HG03378 (cell line): ENCODE data around the gene DGUOK.

Experiments
- ATAC-seq: cut with Tn5 transposase; IDR thresholded peaks from one replicate; pipeline ENCODE4 v1.9.1; 2021; ENCODE audit warnings: mild to moderate bottlenecking, moderate library complexity; ENCODE audit not compliant: unreplicated experiment

Gene DGUOK

DNA sequence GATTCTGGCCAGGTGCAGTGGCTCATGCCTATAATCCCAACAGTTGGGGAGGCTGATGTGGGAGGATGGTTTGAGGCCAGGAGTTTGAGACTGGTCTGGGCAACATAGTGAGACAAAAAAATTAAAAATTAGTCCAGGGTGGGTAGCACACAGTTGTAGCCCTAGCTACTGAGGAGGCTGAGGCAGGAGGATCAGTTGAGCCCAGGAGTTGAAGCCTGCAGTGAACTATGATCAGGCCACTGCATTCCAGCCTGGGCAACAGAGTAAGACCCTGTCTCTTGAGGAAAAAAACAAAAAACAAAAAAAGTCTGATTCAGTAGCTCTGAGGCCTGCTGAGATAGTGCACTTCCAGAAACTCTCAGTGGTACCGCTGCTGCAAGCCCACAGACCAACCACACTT is 50.1 kb downstream of the DGUOK start:
- no peak for ATAC-seq

DNA sequence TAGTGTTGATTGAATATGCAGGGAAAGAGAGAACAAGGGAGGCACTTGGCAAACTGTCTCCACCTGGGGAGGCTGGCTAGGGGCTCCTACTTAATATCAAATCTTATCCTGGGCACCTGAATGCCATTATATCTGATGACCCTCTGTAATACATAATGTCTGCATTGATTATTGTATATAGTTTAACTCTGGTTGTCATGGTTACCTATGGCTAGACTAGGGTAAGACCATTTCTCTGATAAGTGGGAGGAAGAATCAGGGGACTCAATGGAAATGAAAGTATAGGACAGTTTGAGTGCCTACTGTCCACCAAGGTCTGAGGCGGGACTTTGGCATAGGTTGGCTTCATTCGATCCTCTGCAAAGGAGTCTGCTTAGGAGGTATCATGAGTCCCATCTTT is 50.8 kb downstream of the DGUOK start:
- no peak for ATAC-seq

DNA sequence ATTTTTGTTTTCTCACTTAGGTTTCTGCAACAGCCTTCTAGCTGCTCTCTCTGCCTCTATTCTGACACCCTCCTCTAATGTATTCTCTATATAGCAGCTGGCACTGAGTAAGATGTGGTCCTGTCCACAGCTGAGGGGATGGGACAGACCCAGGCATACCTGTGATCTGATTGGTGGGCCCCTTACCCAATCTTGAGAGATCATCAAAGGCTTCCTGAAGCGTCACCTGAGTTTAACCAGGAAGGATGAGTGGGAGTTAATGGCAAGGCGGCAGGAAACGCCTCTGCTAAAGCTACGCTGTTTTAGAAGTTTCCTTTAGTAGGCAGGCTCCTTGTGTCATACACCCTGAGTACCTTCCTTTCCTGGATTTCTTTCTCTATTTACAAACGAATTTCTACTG is 52.3 kb downstream of the DGUOK start:
- ATAC-seq, result no peak

DNA sequence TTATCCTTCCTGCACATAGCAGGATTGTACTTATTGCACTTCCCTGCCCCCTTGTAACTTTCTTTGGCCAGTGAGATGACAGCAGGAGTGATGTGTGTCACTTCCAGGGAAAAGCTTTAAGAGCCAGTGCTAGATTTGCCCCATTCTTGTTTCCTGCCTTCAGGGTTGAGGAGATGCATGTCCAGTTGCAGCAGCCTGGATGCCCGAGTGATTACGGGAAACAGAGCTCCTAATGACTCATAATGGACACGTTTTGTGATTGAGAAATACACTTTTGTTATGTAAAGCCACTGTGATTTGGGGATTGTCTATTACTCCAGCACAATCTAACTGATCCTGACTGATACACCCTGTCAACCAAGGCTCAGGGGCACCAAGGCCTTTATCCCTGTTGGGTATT is 53.0 kb downstream of the DGUOK start:
- no peak for ATAC-seq

DNA sequence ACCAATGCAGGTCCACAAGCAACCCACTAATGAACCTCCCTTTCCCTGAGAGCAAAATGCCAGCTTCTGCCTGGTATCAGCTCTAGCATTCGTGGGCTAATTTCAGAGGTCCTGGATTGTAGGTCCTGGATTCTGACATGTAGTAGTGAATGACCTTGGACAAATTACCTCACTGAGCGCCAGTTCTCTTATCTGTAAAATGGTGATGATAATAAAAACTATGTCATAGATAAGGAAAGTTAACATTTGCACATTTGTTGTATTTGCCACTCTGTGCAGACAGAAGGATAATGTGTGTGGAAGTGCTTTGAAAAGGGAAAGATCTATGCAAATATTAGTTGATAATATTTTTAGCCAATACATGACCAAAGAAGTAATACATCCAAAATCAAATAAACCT is 53.9 kb downstream of the DGUOK start:
- no peak for ATAC-seq

DNA sequence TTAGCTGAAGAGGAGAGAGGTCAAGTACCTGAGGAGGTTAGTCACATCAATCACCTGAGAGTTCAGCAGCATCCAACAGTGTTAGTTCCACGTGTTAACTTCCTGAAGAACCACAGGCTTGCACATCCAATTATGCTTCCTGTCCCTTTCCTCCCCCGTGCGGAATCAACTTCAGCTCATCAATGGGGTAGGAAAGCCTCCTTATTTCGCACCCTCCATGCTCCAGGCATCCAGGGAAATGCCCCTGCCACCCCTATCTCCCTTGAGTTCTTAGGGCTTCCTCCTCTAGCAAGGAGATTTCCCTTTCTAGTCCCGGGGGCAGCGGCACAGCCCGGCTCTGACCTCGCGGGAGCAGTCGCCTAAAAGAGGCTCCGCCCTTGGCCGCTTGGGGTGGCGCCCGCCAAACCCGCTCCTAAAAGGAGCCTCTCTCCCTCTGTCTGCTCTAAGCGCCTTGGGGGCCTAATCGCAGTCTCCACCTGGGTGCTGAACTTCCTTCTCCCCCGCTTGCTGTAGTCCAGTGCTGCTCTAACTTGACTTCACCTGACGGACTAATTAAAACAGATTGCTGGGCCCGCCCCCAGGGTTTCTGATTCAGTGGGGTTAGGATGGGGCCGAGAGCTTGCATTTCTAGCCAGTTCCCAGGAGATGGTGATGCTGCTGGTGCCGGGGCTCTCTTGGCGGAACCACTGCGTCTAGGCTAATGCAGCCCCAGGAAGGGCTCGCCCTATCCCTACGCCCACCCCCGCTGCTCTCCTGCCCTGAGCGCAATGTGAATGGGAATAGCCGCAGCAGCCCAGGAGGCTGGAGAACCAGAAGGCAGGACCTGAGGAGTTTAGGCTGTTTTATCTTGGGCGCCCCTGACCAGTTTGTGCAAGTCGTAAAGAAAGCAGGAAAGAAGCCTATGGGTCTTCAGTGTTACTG is 54.7 kb downstream of the DGUOK start:
- ATAC-seq, result no peak

DNA sequence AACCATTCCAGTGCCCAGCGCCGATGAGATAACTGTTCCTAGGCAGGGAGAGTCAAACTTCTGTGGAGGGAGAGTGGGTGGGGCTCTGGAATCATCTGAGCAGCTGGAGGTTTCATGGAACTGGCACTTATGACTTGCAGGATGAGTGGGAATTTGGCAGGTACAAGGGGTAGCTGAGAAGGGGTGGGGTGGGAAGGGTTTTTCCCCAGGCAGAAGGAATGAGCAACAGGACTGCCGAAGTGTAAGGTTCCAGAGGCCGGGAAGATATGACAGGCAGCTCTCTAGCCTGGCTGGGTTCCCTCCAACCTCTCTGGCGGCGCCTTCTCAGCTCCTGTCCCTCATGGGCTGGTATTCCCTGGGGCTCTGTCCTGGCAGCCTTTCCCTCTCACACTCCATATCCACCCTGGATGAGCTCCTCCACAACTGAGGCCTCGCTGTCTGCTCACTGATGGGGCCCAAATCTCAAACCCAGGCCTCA is 55.5 kb downstream of the DGUOK start:
- no peak for ATAC-seq

DNA sequence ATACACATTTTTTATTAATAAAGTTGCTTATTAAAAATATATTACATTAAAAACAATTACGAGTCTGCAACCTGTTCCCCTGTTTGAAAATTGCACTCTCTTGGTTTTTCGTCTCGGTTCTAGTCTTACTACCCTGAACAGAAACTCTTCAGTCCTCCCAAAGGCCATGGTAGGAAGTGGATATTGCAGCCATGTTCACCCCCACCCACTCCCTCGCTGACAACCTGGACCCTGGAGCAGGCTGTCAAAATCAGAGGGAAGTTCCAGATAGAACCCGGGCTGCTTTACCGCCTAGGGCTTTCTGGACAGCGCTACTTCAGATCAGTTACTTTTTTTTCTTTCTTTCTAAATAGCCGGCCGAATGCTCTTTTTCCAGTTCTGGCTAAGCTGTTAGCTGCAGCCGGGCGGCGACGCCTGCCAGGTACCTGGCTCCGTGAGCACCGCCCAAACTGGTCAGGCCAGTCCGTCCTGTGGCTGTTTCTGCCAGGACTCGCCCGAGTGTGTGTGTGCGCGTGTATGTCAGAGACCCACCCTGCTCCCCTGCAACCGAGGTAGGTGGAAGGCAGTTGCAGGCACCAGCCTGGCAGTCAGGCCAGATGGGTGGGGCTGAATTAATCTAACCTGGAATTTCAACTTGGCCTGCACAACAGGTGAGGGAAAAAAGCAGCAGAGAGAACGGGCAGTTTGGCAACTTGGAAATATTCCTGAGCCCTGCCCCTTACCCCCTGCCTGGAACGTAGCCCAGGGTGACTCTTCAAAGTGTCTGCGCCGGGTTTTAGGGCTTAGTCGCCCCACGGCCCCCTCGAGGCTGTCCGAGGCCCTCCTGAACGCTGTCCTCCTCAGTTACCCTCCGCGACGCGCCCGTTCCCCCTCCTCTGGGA is 56.9 kb downstream of the DGUOK start:
- no peak for ATAC-seq

GRCh38 chr2:73984203-73984921 is 57.7 kb downstream of the DGUOK start, which contains the start of gene TET3:
TSS of gene TET3 (plus strand) at chr2:73984910. CDS start at chr2:73986404, 1,494 bp downstream.
- no peak for ATAC-seq

DNA sequence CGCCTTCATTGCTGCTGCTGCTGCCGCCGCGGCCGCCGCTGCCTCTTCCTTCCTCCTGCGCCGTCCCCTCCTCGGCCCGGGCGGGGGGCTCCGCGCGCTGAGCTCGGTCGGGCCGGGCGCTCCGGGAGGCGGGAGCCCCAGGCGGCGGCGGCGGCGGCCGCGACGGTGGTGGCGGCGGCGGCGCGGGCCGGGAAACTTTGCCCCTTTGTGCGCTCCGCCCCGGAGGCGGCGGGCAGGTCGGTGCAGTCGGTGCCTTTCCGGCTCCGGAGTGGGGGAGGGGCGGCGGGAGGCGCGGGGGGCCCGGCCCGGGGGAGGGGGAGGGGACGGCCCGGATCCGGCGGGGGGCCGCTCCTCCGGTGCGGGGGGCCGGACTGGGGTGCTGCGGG is 58.2 kb downstream of the DGUOK start:
- no peak for ATAC-seq

- peak; percentile 44 for ATAC-seq
Measured at GRCh38 chr2:73985308-73986084, 58.8 kb downstream of the DGUOK start.

- no peak for ATAC-seq
Measured at GRCh38 chr2:73986085-73986681, 59.5 kb downstream of the DGUOK start.

DNA sequence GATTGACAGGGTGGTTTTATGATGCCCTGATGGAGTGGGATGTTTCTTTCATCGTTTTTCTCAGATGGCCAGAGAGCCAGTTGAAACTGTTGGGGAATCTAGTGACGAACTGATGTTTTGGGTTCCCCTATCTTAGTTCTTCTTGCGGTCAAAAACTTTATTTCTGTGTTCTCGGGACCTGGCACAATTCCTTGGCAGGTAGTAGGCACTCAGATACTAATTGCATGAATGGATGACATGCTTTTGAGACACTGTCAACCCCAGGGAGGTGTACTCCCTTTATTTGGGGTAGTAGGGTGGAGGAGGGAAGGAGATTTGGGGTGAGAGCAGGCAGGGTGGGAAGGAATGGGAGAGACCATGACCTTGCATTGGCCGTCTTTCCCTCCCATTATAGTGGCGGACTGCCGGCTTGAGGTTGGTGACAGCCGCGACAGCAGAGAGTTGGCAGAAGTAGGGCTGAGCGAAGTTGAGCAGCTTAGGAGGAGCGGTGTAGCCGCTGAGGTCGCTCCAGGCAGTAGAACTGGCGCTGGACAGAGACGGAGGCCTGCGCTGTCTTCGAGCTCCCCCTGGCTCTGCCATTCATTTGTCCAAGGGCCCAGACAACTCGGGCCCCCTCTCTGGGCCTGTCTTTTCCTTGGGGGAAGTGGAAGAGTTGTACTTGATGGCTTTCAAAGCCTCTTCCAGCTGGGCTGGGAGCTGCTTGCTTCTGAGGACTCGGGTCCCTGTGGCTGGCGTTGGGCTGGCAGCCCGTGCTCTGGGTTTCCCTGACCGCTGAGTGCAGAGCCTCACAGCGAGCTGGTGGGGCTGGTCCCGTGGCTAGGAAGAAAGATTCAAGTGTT is 60.6 kb downstream of the DGUOK start:
- ATAC-seq, result no peak

DNA sequence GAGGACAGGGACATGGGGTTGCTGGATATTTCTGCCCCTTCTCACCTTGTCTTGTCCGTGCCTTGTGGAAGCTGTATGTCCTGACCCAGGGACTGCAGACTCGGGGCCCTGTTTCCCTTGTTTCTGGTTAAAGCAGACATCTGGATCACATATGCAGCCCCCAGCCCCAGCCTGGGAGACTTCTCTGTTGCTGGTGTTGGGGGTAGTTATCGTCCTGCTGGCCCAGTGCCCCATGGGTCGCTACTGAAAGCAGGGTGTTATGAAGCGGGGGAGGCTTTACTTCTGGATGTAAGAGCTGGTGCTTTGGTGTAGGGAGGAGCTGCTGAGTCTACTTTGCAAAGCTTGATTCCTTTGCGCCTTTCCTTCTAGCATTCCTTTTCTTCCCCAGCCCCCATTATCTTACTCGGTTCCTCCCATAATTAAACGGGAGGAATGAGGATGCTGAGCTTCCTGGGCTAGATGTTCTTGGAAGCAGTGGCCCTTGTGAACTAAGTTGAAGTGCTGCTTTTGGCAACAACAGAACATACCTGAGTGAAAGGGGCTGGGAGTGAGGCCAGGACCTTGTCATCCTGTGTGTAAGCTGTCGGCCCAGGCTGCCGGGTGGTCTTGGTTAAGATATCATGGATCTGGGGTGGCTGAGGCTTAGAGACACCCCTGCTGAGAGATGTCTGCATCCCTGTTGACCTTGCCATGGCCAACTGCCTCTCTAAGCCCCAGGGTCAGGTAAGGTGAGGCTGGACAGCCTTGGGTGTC is 61.4 kb downstream of the DGUOK start:
- ATAC-seq, result no peak

DNA sequence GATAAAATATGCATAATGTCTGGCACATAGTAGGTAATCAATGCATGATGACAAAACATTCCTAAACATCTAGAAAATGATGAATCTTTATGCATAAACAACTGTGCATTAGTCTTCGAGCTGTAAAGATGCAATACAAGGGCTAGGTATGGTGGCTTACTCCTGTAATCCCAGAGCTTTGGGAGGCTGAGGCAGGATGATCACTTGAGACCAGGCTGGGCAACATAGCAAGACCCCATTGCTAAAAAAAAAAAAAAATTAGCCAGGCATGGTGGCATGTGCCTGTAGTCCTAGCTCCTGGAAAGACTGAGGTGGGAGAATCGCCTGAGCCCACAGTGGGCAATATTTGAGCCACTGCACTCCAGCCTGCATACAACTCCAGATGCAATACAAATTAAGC is 63.3 kb downstream of the DGUOK start:
- no peak for ATAC-seq

- no peak for ATAC-seq
Measured at GRCh38 chr2:73990531-73990930, 63.9 kb downstream of the DGUOK start.

DNA sequence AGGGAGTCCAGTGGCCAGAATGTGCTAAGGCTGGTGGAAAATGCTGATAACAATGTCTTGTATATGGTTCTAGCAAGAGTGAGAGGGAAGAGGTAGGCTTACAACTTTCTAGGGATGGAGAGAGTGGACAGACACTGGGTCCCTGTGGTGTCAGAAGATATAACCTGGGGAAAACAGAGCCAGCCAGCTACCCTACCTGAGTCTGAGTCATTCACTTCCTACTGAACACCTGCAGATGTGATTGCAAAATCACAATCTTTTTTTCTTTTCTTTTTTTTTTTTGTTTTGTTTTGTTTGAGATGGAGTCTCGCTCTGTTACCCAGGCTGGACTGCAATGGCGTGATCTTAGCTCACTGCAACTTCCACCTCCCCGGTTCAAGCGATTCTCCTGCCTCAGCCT is 65.4 kb downstream of the DGUOK start:
- ATAC-seq, result no peak

GRCh38 chr2:73993376-73993775 is 66.7 kb downstream of the DGUOK start:
- ATAC-seq, result no peak
